ENCODE data around the gene COLEC12.

- TF ChIP-seq CTCF (IDR thresholded peaks at IDR 0.05; ENCODE audit: low read depth, low read length), result no peak
- no peak for TF ChIP-seq POLR2A (IDR thresholded peaks at IDR 0.05; ENCODE audit: extremely low read depth, insufficient read length)
- no peak for TF ChIP-seq MAX (IDR thresholded peaks at IDR 0.05; ENCODE audit: low read depth, low read length)
Measured at GRCh38 chr18:490624-491023, 9.9 kb downstream of the COLEC12 start.
